Panc1 (cell line): ENCODE results near the gene GRIN2C. TPM values are rescaled to one million over a fixed set of nuclear protein-coding genes. Genes with fewer than 3 reads are reported as not detected.
A peak's percentile ranks its signal among the peaks of the same experiment; 100 is the strongest.

Experiments
- ATAC-seq: fragments of 200-7000 bp; cut with Tn5 transposase; 2 replicates; pipeline ENCODE4 v1.9.1; 2020; ENCODE audit warnings: mild to moderate bottlenecking, moderate library complexity
- BruUV-seq: library from RNA; stranded (reverse); fragments of 400-500 nt; replicated peaks from 2 replicates; lab custom pipeline; 2021; lab: Mats Ljungman, UMichigan
- CTCF ChIA-PET: fragments of 300-600 bp; sonication (Branson Sonifier 250); formaldehyde crosslinking; loops from one replicate; lab custom pipeline; 2022; ENCODE audit warnings: antibody characterized with exemption; lab: Charles Lee
- POLR2A ChIA-PET: fragments of 300-600 bp; sonication (Branson Sonifier 250); formaldehyde crosslinking; loops from one replicate; lab custom pipeline; 2022; ENCODE audit warnings: antibody characterized with exemption; lab: Charles Lee
- DNase-seq: peaks from one replicate; pipeline ENCODE4 v3.0.0-alpha.2; 2010; ENCODE audit warnings: low read depth, low spot score
- H3K27ac ChIP-seq: 2 replicates; pipeline ENCODE4 v1.5.1; 2011; ENCODE audit warnings: mild to moderate bottlenecking, low read length, inconsistent platforms
- H3K27me3 ChIP-seq: fragments of 200-500 bp; sonication (Bioruptor generic); 2 replicates; pipeline ENCODE4 v1.6.0; 2014; ENCODE audit warnings: low read length, inconsistent platforms; ENCODE audit not compliant: control insufficient read depth, insufficient read depth
- H3K36me3 ChIP-seq: fragments of 200-500 bp; sonication (Bioruptor generic); 2 replicates; pipeline ENCODE4 v1.5.1; 2014; ENCODE audit warnings: inconsistent platforms, mild to moderate bottlenecking, low read length, moderate library complexity; ENCODE audit not compliant: control insufficient read depth, insufficient read depth
- H3K4me1 ChIP-seq: 2 replicates; pipeline ENCODE4 v1.5.1; 2011; ENCODE audit warnings: inconsistent platforms, mild to moderate bottlenecking, low read length, moderate library complexity; ENCODE audit not compliant: control insufficient read depth, insufficient read depth
- H3K4me3 ChIP-seq, 2 experiments: 2 replicates each; pipeline ENCODE4 v1.5.1; 2011 to 2012; ENCODE audit warnings: low read depth in 2 of 2, low read length in 2 of 2, mild to moderate bottlenecking in 2 of 2, inconsistent platforms in 1 of 2, moderate library complexity in 1 of 2
- H3K9me3 ChIP-seq: fragments of 200-500 bp; sonication (Bioruptor generic); 2 replicates; pipeline ENCODE4 v1.5.1; 2014; ENCODE audit warnings: low read depth, mild to moderate bottlenecking, inconsistent platforms, low read length, moderate library complexity; ENCODE audit not compliant: control insufficient read depth, insufficient read depth
- CTCF ChIP-seq: fragments of 450-650 bp; IDR thresholded peaks from 2 replicates; pipeline ENCODE4 v1.5.1; 2017; ENCODE audit warnings: mild to moderate bottlenecking
- POLR2AphosphoS5 ChIP-seq: IDR thresholded peaks from 2 replicates; pipeline ENCODE4 v1.6.1; 2012; ENCODE audit warnings: mild to moderate bottlenecking, low read depth, low read length, moderate library complexity
- REST ChIP-seq, 2 experiments: IDR thresholded peaks; 2 replicates each; pipeline ENCODE4 v1.6.1; 2011 to 2012; ENCODE audit warnings: low read depth in 2 of 2, control low read depth in 1 of 2, low read length in 1 of 2, mild to moderate bottlenecking in 1 of 2, moderate library complexity in 1 of 2; ENCODE audit not compliant: insufficient read depth in 1 of 2
- SIN3A ChIP-seq: IDR thresholded peaks from 2 replicates; pipeline ENCODE4 v1.6.1; 2012; ENCODE audit warnings: low read depth, mild to moderate bottlenecking, low read length, moderate library complexity, borderline replicate concordance; ENCODE audit not compliant: insufficient read depth
- TCF7L2 ChIP-seq: IDR thresholded peaks from 2 replicates; pipeline ENCODE4 v1.6.1; 2011; ENCODE audit warnings: mild to moderate bottlenecking, low read depth, low read length, inconsistent platforms
- in situ Hi-C: cut with HindIII; loops from 2 replicates; pipeline ENCODE4 v1.10.0; 2016; ENCODE audit warnings: low sequenced_read_pairs, low pct_unique_long_range_greater_than_20kb
- intact Hi-C: fragments of 100-400 bp; cut with micrococcal nuclease; formaldehyde crosslinking; loops from one replicate; pipeline ENCODE4 v1.10.0; 2022; ENCODE audit not compliant: unreplicated experiment
- total RNA-seq: library from RNA; stranded (reverse); gene quantifications from one replicate; pipeline ENCODE4 v1.2.1, GENCODE V29; 2021; ENCODE audit not compliant: unreplicated experiment

The GRIN2C gene
- total RNA-seq, 1 experiment from 2014 or later, result 0.10 TPM

DNA sequence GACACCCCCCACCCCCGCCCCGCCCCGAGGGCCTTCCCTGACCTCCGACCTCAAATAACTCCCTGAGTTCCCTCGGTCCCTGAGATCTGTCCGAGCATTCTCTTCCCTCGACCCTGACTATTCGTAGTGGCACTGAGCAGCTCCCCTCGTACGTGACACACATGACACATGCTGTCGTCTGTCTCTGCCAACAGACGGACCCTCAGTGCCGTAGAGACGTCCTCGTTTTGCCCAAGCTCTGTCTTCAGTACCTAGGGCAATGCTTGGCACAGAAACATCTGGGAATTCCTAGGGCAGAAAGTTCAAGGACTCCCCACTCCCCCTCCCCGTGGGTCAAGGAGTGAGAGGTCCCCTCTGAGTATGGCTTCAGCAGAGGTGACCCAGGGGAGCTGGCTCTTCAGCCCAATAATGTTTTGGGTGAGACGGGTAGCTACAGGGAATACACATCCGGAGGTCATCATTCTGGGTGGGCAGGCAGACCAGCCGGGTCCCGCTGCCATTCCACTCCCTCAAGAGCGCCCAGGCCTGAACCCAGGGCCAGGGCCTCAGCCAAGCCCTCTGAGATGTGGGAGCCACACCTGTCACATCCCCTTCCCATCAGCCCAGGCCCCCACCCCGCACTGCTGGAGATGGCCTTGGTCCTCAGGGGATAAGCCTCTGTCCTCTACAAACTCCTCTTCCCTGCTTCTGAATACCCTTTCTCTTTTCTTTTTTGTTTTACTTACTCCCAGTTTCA is 34.4 kb upstream of the GRIN2C start:
- Histone ChIP-seq H3K4me3 (peak overlapping the region; percentile 23 to 39; a peak in 2 of 4 replicates), H3K36me3 (no peaks in the 10 kb centered on the region), H3K9me3 (no peaks in the 10 kb centered on the region), H3K27me3 (peaks cover 12% of the 10 kb centered on the region), H3K4me1 (no peaks in the 10 kb centered on the region), H3K27ac (no peak overlapping the region)
- no peak for DNase-seq
- TF ChIP-seq CTCF, result no peak
- no peak for TF ChIP-seq SIN3A
- TF ChIP-seq TCF7L2, result no peak
- no peak for TF ChIP-seq POLR2AphosphoS5
- no peak for TF ChIP-seq REST (IDR thresholded peaks at IDR 0.05; ENCODE audit: insufficient read depth in 1 of 2, low read depth in 2 of 2, low read length in 1 of 2)
- POLR2A ChIA-PET, result interaction anchor here (0.6 kb wide), 1 partner anchor 17 kb away, joined by 10 read pairs; no protein-coding TSS in a partner anchor
- BruUV-seq, result no TSS peak
- CTCF ChIA-PET, result interaction anchor here (0.6 kb wide), 1 partner anchor 290 kb away, joined by 3 read pairs; no protein-coding TSS in a partner anchor
- in situ Hi-C loops, result no loop called here
- intact Hi-C loops, result no loop called here
- 0 out of 2 replicates have a peak, but pooled peaks have one; percentile 11 for ATAC-seq

DNA sequence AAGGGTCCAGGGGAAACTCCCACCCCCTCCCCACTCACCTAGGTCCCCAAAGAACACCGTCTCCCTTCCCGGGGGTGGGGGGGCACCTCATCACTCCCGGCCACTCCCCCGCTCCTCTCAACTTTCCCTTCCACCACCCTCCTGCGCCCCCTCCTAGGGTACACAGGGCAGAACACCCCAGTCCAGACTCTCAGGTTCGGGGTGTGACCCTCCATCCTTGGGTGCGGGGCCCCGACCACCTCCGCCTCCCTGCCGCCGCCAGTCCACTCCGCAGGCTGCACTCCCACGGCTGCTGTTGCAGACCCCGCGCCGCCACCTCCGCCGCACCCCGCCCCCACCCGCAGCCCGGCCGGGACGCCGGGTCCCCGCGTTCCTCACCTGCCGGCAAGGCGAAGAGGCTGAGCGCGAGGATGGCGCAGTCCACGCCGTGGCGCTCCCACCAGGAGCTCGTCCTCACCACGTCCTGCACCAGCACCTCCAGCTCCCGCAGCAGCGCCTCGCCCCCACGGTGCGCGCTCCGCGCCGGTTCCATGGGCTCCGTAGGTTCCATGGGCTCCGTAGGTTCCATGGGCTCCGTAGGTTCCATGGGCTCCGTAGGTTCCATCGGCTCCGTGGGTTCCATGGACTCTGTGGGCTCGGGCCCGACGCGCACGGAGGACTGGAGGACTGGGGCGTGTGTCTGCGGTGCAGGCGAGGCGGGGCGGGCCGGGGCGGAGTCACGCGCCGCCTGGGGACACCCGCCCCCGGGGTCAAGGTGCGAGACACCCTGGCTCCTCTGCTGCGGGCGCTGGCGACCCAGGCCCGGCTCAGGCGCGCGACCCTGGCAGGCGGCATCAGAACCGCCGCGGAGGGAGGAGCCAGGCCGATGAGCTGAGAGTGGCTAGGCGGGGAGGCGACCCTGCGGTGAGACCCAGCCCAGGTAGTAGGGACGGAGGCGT is 33.6 kb upstream of the GRIN2C start, which contains the start of gene FADS6:
TSS of gene FADS6 (minus strand) at position 660 of the 938 bp plus-strand sequence. CDS start at position 622, 38 bp downstream.
- peak; percentile 41 for ATAC-seq
- Histone ChIP-seq H3K27ac (no peak within 1 kb of the TSS), H3K4me1 (no peaks in the 10 kb centered on the region), H3K27me3 (peaks cover 12% of the 10 kb centered on the region), H3K36me3 (no peaks in the 10 kb centered on the region), H3K9me3 (no peaks in the 10 kb centered on the region), H3K4me3 (peak within 1 kb of the TSS; percentile 39 to 41)
- ChIA-PET CTCF (interaction anchor here (0.6 kb wide), 1 partner anchor 290 kb away, joined by 3 read pairs; no protein-coding TSS in a partner anchor), POLR2A (interaction anchor here (0.6 kb wide), 1 partner anchor 16 kb away, joined by 10 read pairs; no protein-coding TSS in a partner anchor)
- BruUV-seq, result no TSS peak
- in situ Hi-C loops (no loop called here), intact Hi-C loops (no loop called here)
- TF ChIP-seq POLR2AphosphoS5, result no peak
- TF ChIP-seq CTCF, result no peak
- no peak for TF ChIP-seq TCF7L2
- TF ChIP-seq REST (IDR thresholded peaks at IDR 0.05; ENCODE audit: insufficient read depth in 1 of 2, low read depth in 2 of 2, low read length in 1 of 2), result no peak
- no peak for TF ChIP-seq SIN3A
- DNase-seq, result no peak
